ENCODE measurements around the gene NACA. TPM values are rescaled to one million over a fixed set of nuclear protein-coding genes. Genes with fewer than 3 reads are reported as not detected.
A peak's percentile ranks its signal among the peaks of the same experiment; 100 is the strongest.

The NACA gene
- total RNA-seq (1,000 to 10,000 TPM; 1,441 to 1,479 TPM), total RNA-seq (336 to 843 (median 544) reads per million in 172 experiments)
- 4,298 TPM for polyA plus RNA-seq (2013, experiment 1 of 2)
- 2,864 TPM for polyA plus RNA-seq (2013, experiment 2 of 2)

DNA sequence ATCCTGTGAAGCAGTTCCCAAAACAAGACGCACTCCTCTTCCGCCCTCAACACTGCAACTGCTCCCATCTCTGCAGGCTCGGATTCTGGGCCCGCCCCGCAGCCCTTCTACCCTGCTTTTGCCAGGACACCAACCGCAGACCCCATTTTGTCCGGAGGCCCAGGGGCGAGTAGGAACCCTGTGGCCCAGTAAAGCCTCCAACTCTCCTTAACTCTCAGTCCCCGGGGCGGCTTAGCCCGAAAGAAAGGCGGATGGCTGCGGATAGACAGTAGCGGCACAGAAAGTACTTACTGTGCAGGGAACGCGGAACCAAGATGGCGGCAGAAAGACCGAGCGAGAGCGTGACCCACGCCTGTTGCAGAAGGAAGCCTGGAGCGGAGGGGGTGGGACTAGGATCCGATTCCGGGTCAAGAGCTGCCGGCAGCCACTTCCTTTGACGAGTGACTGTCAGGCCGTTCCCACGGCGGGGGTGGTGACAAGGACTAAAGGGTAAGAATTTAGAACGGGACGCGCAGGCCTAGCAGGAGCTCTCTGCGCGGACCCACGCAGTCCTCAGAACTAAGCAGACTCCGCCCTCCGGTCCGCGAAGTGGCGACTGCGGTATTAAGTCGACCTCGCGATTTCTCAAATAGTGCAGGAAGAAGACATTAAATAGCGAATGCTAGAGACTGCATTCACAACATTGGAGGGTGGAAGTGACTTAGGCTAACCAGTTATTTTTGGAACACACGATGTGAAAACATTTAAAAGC lies at the start of gene NACA:
Gene NACA, minus strand, starts transcription at position 328 of the 751 bp plus-strand sequence. CDS start 778 bp downstream, outside the sequence.
- ATAC-seq (ENCODE audit: poor library complexity), result peak; percentile 93
- peaks cover 49% of the 10 kb centered on the region for H3K4me1 ChIP-seq (ENCODE audit: insufficient read depth, low read length)
- no peaks in the 10 kb centered on the region for H3K9me3 ChIP-seq (ENCODE audit: control insufficient read depth in 1 of 2, insufficient read depth in 1 of 2, low read length in 2 of 2)
- H3K4me3 ChIP-seq (ENCODE audit: low read length), result peak within 1 kb of the TSS; percentile 97
- H3K36me3 Mint-ChIP-seq (ENCODE audit: low read depth), result peaks cover 78% of the 10 kb centered on the region
- H3K4me3 Mint-ChIP-seq, result peak within 1 kb of the TSS; percentile 98
- TF ChIP-seq, protein P1, sequence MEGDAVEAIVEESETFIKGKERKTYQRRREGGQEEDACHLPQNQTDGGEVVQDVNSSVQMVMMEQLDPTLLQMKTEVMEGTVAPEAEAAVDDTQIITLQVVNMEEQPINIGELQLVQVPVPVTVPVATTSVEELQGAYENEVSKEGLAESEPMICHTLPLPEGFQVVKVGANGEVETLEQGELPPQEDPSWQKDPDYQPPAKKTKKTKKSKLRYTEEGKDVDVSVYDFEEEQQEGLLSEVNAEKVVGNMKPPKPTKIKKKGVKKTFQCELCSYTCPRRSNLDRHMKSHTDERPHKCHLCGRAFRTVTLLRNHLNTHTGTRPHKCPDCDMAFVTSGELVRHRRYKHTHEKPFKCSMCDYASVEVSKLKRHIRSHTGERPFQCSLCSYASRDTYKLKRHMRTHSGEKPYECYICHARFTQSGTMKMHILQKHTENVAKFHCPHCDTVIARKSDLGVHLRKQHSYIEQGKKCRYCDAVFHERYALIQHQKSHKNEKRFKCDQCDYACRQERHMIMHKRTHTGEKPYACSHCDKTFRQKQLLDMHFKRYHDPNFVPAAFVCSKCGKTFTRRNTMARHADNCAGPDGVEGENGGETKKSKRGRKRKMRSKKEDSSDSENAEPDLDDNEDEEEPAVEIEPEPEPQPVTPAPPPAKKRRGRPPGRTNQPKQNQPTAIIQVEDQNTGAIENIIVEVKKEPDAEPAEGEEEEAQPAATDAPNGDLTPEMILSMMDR (IDR thresholded peaks at IDR 0.05), result no peak
- intact Hi-C loops (cut with DNase I, micrococcal nuclease), result loop anchor here (1.0 to 10.0 kb wide), 7 partner anchors 27 to 900 kb away; partner anchors contain the start of genes PRIM1 (in 2 of the 2), DNAJC14 (in 1 of the 2) and PTGES3 (in 1 of the 2)
- peak; percentile 94 to 99 (median 96) for DNase-seq
- ChIA-PET CTCF (interaction anchor here (0.5 to 2.1 kb wide), 5 partner anchors 26 to 152 kb away, joined by 3 to 9 read pairs (median 3); no protein-coding TSS in a partner anchor), POLR2A (interaction anchor here (0.6 to 4.5 kb wide), 35 partner anchors 9 to 752 kb away, joined by 3 to 122 read pairs (median 4); partner anchors contain the start of genes ATP5F1B, BAZ2A, GLS2 and LRP1)
- H3K27me3 ChIP-seq (ENCODE audit: control insufficient read depth in 1 of 2, insufficient read depth in 2 of 2, low read length in 2 of 2), result no peaks in the 10 kb centered on the region
- H3K27me3 Mint-ChIP-seq, result no peaks in the 10 kb centered on the region
- H3K4me1 Mint-ChIP-seq (ENCODE audit: low read depth), result peaks cover 60% of the 10 kb centered on the region
- H3K27ac ChIP-seq (ENCODE audit: low read depth in 1 of 2, low read length in 2 of 2), result peak within 1 kb of the TSS; percentile 86 to 91
- peaks cover 35% of the 10 kb centered on the region for H3K36me3 ChIP-seq (ENCODE audit: insufficient read depth, low read length)
- H3K27ac Mint-ChIP-seq, result peak within 1 kb of the TSS; percentile 92
- H3K9me3 Mint-ChIP-seq, result no peaks in the 10 kb centered on the region

- POLR2A ChIA-PET, result no interaction called here
- Histone ChIP-seq H3K36me3 (ENCODE audit: insufficient read depth, low read length) (no peaks in the 10 kb centered on the region), H3K4me1 (ENCODE audit: insufficient read depth, low read length) (no peaks in the 10 kb centered on the region), H3K9me3 (ENCODE audit: control insufficient read depth in 1 of 2, insufficient read depth in 1 of 2, low read length in 2 of 2) (no peaks in the 10 kb centered on the region), H3K27ac (ENCODE audit: low read depth in 1 of 2, low read length in 2 of 2) (no peak overlapping the region), H3K4me3 (ENCODE audit: low read length) (no peak overlapping the region), H3K27me3 (ENCODE audit: control insufficient read depth in 1 of 2, insufficient read depth in 2 of 2, low read length in 2 of 2) (no peaks in the 10 kb centered on the region)
- Mint-ChIP-seq H3K36me3 (ENCODE audit: low read depth) (no peaks in the 10 kb centered on the region), H3K27me3 (no peaks in the 10 kb centered on the region), H3K9me3 (no peaks in the 10 kb centered on the region), H3K4me1 (ENCODE audit: low read depth) (no peaks in the 10 kb centered on the region), H3K4me3 (no peak overlapping the region), H3K27ac (no peak overlapping the region)
- TF ChIP-seq, protein P1 (IDR thresholded peaks at IDR 0.05), result no peak
- DNase-seq (no peak), ATAC-seq (ENCODE audit: poor library complexity) (no peak)
- intact Hi-C loops (cut with DNase I, micrococcal nuclease), result no loop called here
- CTCF ChIA-PET, result no interaction called here
Measured at GRCh38 chr12:56773113-56773512, 48.0 kb upstream of the NACA start.

DNA sequence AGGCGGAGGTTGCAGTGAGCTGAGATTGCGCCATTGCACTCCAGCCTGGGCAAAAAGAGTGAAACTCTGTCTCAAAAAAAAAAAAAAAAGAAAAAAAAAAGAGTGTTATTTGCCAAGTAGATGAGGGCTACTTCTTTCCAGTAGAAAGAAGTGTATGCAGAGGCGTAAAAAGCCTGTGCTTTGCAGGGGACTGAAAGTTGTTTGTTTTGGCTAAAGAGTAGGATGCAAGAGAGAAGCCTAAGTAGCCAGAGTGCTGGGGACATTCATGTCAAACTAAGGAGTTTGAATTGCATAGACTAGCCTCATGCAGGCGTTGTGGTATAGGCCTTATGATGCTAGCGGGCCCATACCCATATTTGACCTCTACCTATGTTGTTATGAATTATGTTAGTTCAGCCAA lies 47.5 kb upstream of the NACA start:
- H3K4me1 Mint-ChIP-seq (ENCODE audit: low read depth), result no peaks in the 10 kb centered on the region
- Histone ChIP-seq H3K9me3 (ENCODE audit: control insufficient read depth in 1 of 2, insufficient read depth in 1 of 2, low read length in 2 of 2) (no peaks in the 10 kb centered on the region), H3K27ac (ENCODE audit: low read depth in 1 of 2, low read length in 2 of 2) (no peak overlapping the region), H3K27me3 (ENCODE audit: control insufficient read depth in 1 of 2, insufficient read depth in 2 of 2, low read length in 2 of 2) (no peaks in the 10 kb centered on the region), H3K36me3 (ENCODE audit: insufficient read depth, low read length) (no peaks in the 10 kb centered on the region), H3K4me1 (ENCODE audit: insufficient read depth, low read length) (no peaks in the 10 kb centered on the region), H3K4me3 (ENCODE audit: low read length) (no peak overlapping the region)
- DNase-seq (no peak), ATAC-seq (ENCODE audit: poor library complexity) (no peak)
- no peak overlapping the region for H3K4me3 Mint-ChIP-seq
- H3K9me3 Mint-ChIP-seq, result no peaks in the 10 kb centered on the region
- H3K27me3 Mint-ChIP-seq, result no peaks in the 10 kb centered on the region
- TF ChIP-seq, protein P1 (IDR thresholded peaks at IDR 0.05), result no peak
- CTCF ChIA-PET, result no interaction called here
- no peak overlapping the region for H3K27ac Mint-ChIP-seq
- intact Hi-C loops (cut with DNase I, micrococcal nuclease), result no loop called here
- no peaks in the 10 kb centered on the region for H3K36me3 Mint-ChIP-seq (ENCODE audit: low read depth)
- POLR2A ChIA-PET, result no interaction called here

Data from CD4-positive, alpha-beta T cell (primary cell).